Suppressor macrophage (primary cell): ENCODE measurements around the gene BECN2.

ENCODE experiments used
- DNase-seq, 4 experiments: peaks; one replicate each; pipeline ENCODE4 v3.0.0-alpha.2; 2020 to 2022
- total RNA-seq, 17 experiments: gene quantifications; one replicate each; lab custom pipeline; 2026; ENCODE audit warnings: mixed read lengths in 6 of 17, inconsistent platforms in 3 of 17; lab: John Stamatoyannopoulos, UW

The BECN2 gene
- 0 to 0.44 (median 0) reads per million in 17 experiments for total RNA-seq

- DNase-seq, result no peak
Measured at GRCh38 chr1:241957692-241958494, at the start of gene BECN2. Gene BECN2 (plus strand): TSS chr1:241957767. CDS start chr1:241957767, 0 bp downstream.

- DNase-seq, result no peak
Measured at GRCh38 chr1:241916196-241916595, 41.4 kb upstream of the BECN2 start.

- no peak for DNase-seq
Measured at GRCh38 chr1:241917487-241917886, 40.1 kb upstream of the BECN2 start.

- peak; percentile 36 to 61 (median 60) for DNase-seq
Measured at GRCh38 chr1:241918879-241919278, 38.7 kb upstream of the BECN2 start.

GRCh38 chr1:241924080-241924808, 33.3 kb upstream of the BECN2 start:
- no peak for DNase-seq

- no peak for DNase-seq
Measured at GRCh38 chr1:241926141-241926540, 31.4 kb upstream of the BECN2 start.

GRCh38 chr1:241927321-241927720, 30.2 kb upstream of the BECN2 start:
- DNase-seq, result no peak

- no peak for DNase-seq
Measured at GRCh38 chr1:241932845-241933244, 24.7 kb upstream of the BECN2 start.

- no peak for DNase-seq
Measured at GRCh38 chr1:241934201-241934848, 23.2 kb upstream of the BECN2 start.

- DNase-seq, result no peak
Measured at GRCh38 chr1:241934866-241935265, 22.7 kb upstream of the BECN2 start.

GRCh38 chr1:241939798-241940197, 17.8 kb upstream of the BECN2 start:
- no peak for DNase-seq

- no peak for DNase-seq
Measured at GRCh38 chr1:241942738-241943137, 14.8 kb upstream of the BECN2 start.

- DNase-seq, result no peak
Measured at GRCh38 chr1:241944300-241944699, 13.3 kb upstream of the BECN2 start.

- DNase-seq, result no peak
Measured at GRCh38 chr1:241947354-241947753, 10.2 kb upstream of the BECN2 start.

GRCh38 chr1:241950390-241950789, 7.2 kb upstream of the BECN2 start:
- no peak for DNase-seq

GRCh38 chr1:241962153-241962552, 4.6 kb downstream of the BECN2 start:
- no peak for DNase-seq

- no peak for DNase-seq
Measured at GRCh38 chr1:241963722-241964121, 6.2 kb downstream of the BECN2 start.

GRCh38 chr1:241964550-241965282, 7.1 kb downstream of the BECN2 start:
- DNase-seq, result peak; percentile 68 to 86 (median 80)

- DNase-seq, result no peak
Measured at GRCh38 chr1:241968611-241969010, 11.0 kb downstream of the BECN2 start.

- DNase-seq, result peak in 1 of 4 experiments; percentile 8
Measured at GRCh38 chr1:241972703-241973369, 15.3 kb downstream of the BECN2 start.

- no peak for DNase-seq
Measured at GRCh38 chr1:241976229-241976628, 18.7 kb downstream of the BECN2 start.

GRCh38 chr1:241979071-241979470, 21.5 kb downstream of the BECN2 start:
- no peak for DNase-seq
